Adrenal gland (tissue), 12 donors: ENCODE data around the gene KCNK18. TPM values are rescaled to one million over a fixed set of nuclear protein-coding genes. Genes with fewer than 3 reads are reported as not detected.

Experiments
- DNase-seq, 7 donors: peaks; one replicate each; pipeline ENCODE4 v3.0.0-alpha.2; 2019 to 2020
- H3K27ac ChIP-seq, 5 donors: fragments of 200-600 bp; sonication (generic) in 4 of 5; 1 replicate in 3 of 5; 2 replicates in 2 of 5; pipeline versions ENCODE4 v1.5.1 to v1.8.0; 2016 to 2020; ENCODE audit warnings: mild to moderate bottlenecking in 1 of 5
- H3K27me3 ChIP-seq: fragments of 200-600 bp; 2 replicates; pipeline ENCODE4 v1.8.0; 2021
- H3K36me3 ChIP-seq, 2 donors: fragments of 200-600 bp; replicated peaks in 1 of 2; 1 replicate in 1 of 2; 2 replicates in 1 of 2; pipeline versions ENCODE4 v1.5.1 to v1.8.0; 2018 to 2022
- H3K4me1 ChIP-seq, 2 donors: fragments of 200-600 bp; replicated peaks in 1 of 2; 1 replicate in 1 of 2; 2 replicates in 1 of 2; pipeline versions ENCODE4 v1.5.1 to v1.8.0; 2018 to 2021
- H3K4me3 ChIP-seq, 4 donors: fragments of 200-600 bp; sonication (generic) in 3 of 4; one replicate each; pipeline ENCODE4 v1.5.1; 2016 to 2018
- H3K9me3 ChIP-seq, 3 donors: fragments of 200-600 bp; sonication (generic) in 1 of 3; replicated peaks in 1 of 3; 1 replicate in 2 of 3; 2 replicates in 1 of 3; pipeline versions ENCODE4 v1.5.1 to v1.8.0; 2016 to 2021
- POLR2A ChIP-seq, 2 donors: fragments of 450-650 bp; IDR thresholded peaks; one replicate each; pipeline ENCODE4 v1.6.1; 2017; ENCODE audit warnings: antibody characterized with exemption in 2 of 2, mild to moderate bottlenecking in 2 of 2, moderate library complexity in 1 of 2
- WGBS, 4 donors: extraction: QIAGEN DNeasy Blood & Tissue Kit in 2 of 4; methylation state at CpG; one replicate each; pipeline versions ENCODE4 v1.1.5 to v1.1.7; 2013 to 2017; 5-methylcytosine and 5-hydroxymethylcytosine counted together
- intact Hi-C, 2 donors: fragments of 100-400 bp; cut with DNase I; formaldehyde crosslinking; loops; one replicate each; pipeline versions ENCODE4 v1.14.1 to v1.15.0; 2022 to 2023
- polyA plus RNA-seq, 3 donors: library from polyadenylated mRNA; stranded (reverse); fragments of 200-250 nt in 2 of 3; fragments of 350-450 nt in 1 of 3; fragmentation: Illumina TruSeq in 1 of 3; extraction: RNeasy Lipid Tissue Mini Kit (QIAGEN cat#74804) in 1 of 3; gene quantifications; one replicate each; pipeline ENCODE4 v1.2.3, GENCODE V29; 2013 to 2014
- total RNA-seq, 9 donors: library from RNA; depleted of rRNA in 4 of 9; stranded (reverse); fragments of >200 nt in 4 of 9; fragments of 120-200 nt in 1 of 9; fragmentation: NEBNext Ultra II Directional in 1 of 9; extraction: Animal tissue kit (Norgen Biotek cat#: 25700) in 1 of 9; gene quantifications; one replicate each; pipeline versions ENCODE4 v1.1.0 to v1.2.4, GENCODE V29; 2013 to 2023
- TF ChIP-seq, protein P1 (sequence below), 6 experiments: fragments of 450-650 bp in 4 of 6; fragments of 200-600 bp in 2 of 6; sonication (generic) in 1 of 6; IDR thresholded peaks; 1 replicate in 5 of 6; 2 replicates in 1 of 6; pipeline versions ENCODE4 v1.5.1 to v1.8.0; 2016 to 2021; ENCODE audit warnings: antibody characterized with exemption in 6 of 6, mild to moderate bottlenecking in 2 of 6, moderate library complexity in 1 of 6
- donor health status: healthy with polysubstance abuse.
- donor health status: Bipolar disorder and iron deficiency.
- donor health status: DM: yes; HTN: yes; CAD: no.
- donor health status: DM: no; HTN: no; CAD: no.
- donor health status: DM: no; HTN: no; CAD: no.
- donor health status: DM: yes; HTN: yes; CAD: no.

Gene KCNK18
- total and polyA plus RNA-seq, 12 donors, result not detected

DNA sequence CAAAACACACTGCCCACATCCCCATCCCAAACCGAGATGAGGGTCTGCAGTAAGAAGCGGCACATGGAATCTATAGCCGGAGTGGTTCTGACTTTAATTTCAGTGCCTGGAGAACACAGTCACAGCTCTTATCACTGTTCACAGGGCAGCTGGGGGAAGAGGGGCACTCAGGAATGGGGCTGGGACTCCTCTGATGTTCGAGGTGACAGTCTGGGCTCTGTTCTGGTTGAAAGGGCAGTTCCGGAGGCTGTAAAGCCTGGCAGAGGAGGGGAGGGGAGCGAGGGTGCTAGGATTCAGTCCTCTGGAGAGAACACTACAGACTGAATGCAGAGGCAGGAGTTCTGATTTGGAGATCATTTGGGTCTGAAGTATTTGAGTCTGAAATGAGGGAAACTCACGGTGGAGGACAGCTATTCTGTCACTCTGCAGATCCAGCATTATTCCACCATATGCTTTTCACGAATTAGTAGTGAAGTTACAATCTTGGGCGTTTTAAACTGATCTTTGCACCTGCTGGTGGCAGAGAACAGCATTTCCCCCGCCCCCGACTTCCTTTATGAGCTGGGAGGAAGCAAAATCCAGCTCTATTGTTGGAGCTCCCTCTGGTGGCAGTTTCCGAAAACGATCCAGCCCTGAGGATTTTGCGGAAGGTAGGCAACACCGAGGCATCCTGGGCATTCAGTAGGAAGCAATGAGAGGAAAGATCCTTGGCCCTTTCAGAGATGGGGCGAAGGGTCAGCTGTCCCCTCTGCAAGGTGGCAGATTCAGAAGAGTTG lies 22.7 kb upstream of the KCNK18 start:
- H3K4me1 ChIP-seq, result peaks cover 0 to 9% of the 10 kb centered on the region in 2 donors
- no peaks in the 10 kb centered on the region for H3K9me3 ChIP-seq
- H3K27ac ChIP-seq, result no peak overlapping the region
- DNase-seq, result peak; percentile 66 to 92 (median 75)
- intact Hi-C loops, result loop anchor here in 1 of 2 donors (5.0 kb wide), 1 partner anchor 487 kb away; no protein-coding TSS in a partner anchor
- peaks cover 45% of the 10 kb centered on the region for H3K27me3 ChIP-seq
- H3K36me3 ChIP-seq, result no peaks in the 10 kb centered on the region
- TF ChIP-seq, protein P1, sequence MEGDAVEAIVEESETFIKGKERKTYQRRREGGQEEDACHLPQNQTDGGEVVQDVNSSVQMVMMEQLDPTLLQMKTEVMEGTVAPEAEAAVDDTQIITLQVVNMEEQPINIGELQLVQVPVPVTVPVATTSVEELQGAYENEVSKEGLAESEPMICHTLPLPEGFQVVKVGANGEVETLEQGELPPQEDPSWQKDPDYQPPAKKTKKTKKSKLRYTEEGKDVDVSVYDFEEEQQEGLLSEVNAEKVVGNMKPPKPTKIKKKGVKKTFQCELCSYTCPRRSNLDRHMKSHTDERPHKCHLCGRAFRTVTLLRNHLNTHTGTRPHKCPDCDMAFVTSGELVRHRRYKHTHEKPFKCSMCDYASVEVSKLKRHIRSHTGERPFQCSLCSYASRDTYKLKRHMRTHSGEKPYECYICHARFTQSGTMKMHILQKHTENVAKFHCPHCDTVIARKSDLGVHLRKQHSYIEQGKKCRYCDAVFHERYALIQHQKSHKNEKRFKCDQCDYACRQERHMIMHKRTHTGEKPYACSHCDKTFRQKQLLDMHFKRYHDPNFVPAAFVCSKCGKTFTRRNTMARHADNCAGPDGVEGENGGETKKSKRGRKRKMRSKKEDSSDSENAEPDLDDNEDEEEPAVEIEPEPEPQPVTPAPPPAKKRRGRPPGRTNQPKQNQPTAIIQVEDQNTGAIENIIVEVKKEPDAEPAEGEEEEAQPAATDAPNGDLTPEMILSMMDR (IDR thresholded peaks at IDR 0.05), result peak; percentile 74 to 83 (median 78)
- no peak for TF ChIP-seq POLR2A (IDR thresholded peaks at IDR 0.05)
- WGBS, 4 donors, result 7 to 12% (median 9%) methylated on average over 13 to 16 of the region's 16 CpGs
- H3K4me3 ChIP-seq, result peak overlapping the region in 1 of 4 donors; percentile 27

DNA sequence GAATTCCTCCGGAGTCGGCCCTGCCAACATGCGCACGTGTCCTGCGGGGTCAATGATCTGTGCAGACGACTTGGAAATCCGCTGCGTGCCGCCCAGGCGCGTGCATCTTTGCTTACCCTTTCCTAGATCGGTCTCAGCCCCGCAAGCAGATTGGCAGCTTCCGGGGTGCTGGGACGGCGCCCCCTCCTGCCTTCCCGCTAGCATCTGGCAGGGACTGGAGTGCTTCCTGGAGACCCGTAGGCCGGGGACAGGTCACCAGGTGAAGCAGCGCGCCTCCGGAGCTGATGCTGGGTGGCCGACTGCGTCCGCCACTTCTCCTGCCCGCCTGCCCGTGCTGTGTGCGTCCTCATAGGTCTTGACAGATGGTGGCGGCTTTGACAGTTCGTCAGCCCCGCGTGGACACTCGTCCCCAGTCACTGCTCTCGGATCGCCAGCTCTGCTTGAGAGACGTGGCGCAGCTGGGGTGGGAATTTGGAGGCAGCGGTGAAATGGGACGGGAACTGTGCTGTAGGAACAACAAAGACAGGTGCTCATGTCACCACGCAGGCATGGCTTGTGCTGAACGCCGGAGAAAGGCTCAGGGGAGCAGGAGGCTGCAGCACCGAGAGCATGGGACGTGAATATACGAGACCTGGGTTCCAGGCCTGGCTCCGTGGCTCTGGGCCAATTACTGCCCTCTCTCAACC lies 21.9 kb upstream of the KCNK18 start:
- DNase-seq, result peak in 4 of 7 donors; percentile 10 to 53 (median 17)
- TF ChIP-seq POLR2A (IDR thresholded peaks at IDR 0.05), result no peak
- TF ChIP-seq, protein P1 (IDR thresholded peaks at IDR 0.05), result peak in 2 of 6 experiments; percentile 5 to 9
- Histone ChIP-seq H3K27me3 (peaks cover 40% of the 10 kb centered on the region), H3K9me3 (no peaks in the 10 kb centered on the region), H3K27ac (no peak overlapping the region), H3K4me1 (peaks cover 0 to 9% of the 10 kb centered on the region in 2 donors), H3K4me3 (peak overlapping the region in 1 of 4 donors; percentile 27), H3K36me3 (no peaks in the 10 kb centered on the region)
- 5 to 13% (median 7%) methylated on average over 20 to 46 of the region's 46 CpGs for WGBS, 4 donors
- intact Hi-C loops, result loop anchor here in 1 of 2 donors (5.0 kb wide), 1 partner anchor 488 kb away; no protein-coding TSS in a partner anchor

DNA sequence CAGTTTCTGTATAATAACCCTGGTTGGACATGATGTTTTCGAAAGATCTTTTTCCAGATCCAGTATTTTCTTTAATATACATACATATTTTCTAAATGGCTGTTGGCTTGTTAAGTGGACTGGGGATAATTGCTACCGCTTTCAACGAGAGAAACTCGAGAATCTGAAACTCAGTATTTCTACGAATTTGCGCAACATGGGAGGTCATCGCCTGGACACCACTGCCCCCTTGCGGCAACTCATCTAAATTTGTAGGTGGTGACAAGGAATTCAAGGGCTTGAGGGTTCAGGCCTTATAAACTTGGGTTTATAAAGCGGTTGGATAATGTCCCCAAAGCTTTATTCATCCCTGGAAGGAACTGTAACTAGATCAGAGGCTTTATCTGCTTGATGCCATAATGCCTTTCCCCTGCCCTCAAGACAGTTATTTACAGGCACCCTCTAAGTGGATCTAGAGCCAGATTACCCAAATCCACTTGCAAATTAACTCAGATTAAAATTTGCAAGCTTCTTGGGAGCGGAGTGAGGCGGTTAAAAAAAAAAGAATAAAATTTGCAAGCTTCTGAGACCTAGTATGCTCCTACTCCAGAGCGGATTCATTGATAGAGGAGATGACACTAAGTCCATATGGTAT lies 21.3 kb upstream of the KCNK18 start:
- Histone ChIP-seq H3K4me3 (peak overlapping the region in 1 of 4 donors; percentile 27), H3K27me3 (peaks cover 40% of the 10 kb centered on the region), H3K4me1 (peaks cover 0 to 9% of the 10 kb centered on the region in 2 donors), H3K36me3 (no peaks in the 10 kb centered on the region), H3K27ac (no peak overlapping the region), H3K9me3 (no peaks in the 10 kb centered on the region)
- TF ChIP-seq, protein P1 (IDR thresholded peaks at IDR 0.05), result peak; percentile 49 to 74 (median 67)
- TF ChIP-seq POLR2A (IDR thresholded peaks at IDR 0.05), result no peak
- intact Hi-C loops, result loop anchor here in 1 of 2 donors (5.0 kb wide), 1 partner anchor 489 kb away; no protein-coding TSS in a partner anchor
- 27 to 31% (median 29%) methylated on average over 12 of the region's 12 CpGs for WGBS, 4 donors
- peak; percentile 54 to 90 (median 73) for DNase-seq

DNA sequence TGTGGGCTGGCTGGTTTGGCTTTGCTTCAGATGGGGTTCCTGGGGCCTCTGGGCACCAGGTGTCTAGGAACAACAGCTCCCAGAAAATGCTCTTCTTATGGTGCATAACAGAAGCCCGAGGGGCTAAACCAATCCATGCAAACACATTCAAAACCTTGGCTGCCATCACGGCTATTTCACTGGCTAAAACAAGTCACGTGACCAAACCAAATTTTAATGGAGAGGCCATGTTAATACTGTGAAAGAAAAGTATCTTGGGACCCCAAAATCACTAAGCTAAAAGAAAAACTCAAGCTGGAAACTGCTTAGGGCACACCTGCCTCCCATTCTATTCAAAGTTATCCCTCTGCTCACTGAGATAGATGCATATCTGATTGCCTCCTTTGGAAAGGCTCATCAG lies 19.1 kb upstream of the KCNK18 start:
- Histone ChIP-seq H3K9me3 (no peaks in the 10 kb centered on the region), H3K4me1 (peaks cover 0 to 9% of the 10 kb centered on the region in 2 donors), H3K27ac (no peak overlapping the region), H3K27me3 (peaks cover 22% of the 10 kb centered on the region), H3K36me3 (no peaks in the 10 kb centered on the region), H3K4me3 (no peak overlapping the region)
- 59 to 77% (median 68%) methylated on average over 3 of the region's 3 CpGs for WGBS, 4 donors
- intact Hi-C loops, result loop anchor here in 1 of 2 donors (5.0 kb wide), 1 partner anchor 491 kb away; no protein-coding TSS in a partner anchor
- no peak for TF ChIP-seq POLR2A (IDR thresholded peaks at IDR 0.05)
- no peak for DNase-seq
